22Rv1 (cell line): Measurements from ENCODE around the gene FAS.

Experiments used
- CTCF ChIP-seq: fragments of 450-650 bp; IDR thresholded peaks from 2 replicates; pipeline ENCODE4 v1.5.1; 2017; ENCODE audit warnings: mild to moderate bottlenecking
- ZFX ChIP-seq: fragments of 450-650 bp; IDR thresholded peaks from 2 replicates; pipeline ENCODE4 v1.6.1; 2017; ENCODE audit warnings: antibody characterized with exemption, borderline replicate concordance

- no peak for TF ChIP-seq CTCF
- TF ChIP-seq ZFX: no peak
Measured at GRCh38 chr10:88982366-88982765, 8.2 kb upstream of the FAS start.
